ENCODE measurements around the gene ICAM1.

Gene ICAM1

DNA sequence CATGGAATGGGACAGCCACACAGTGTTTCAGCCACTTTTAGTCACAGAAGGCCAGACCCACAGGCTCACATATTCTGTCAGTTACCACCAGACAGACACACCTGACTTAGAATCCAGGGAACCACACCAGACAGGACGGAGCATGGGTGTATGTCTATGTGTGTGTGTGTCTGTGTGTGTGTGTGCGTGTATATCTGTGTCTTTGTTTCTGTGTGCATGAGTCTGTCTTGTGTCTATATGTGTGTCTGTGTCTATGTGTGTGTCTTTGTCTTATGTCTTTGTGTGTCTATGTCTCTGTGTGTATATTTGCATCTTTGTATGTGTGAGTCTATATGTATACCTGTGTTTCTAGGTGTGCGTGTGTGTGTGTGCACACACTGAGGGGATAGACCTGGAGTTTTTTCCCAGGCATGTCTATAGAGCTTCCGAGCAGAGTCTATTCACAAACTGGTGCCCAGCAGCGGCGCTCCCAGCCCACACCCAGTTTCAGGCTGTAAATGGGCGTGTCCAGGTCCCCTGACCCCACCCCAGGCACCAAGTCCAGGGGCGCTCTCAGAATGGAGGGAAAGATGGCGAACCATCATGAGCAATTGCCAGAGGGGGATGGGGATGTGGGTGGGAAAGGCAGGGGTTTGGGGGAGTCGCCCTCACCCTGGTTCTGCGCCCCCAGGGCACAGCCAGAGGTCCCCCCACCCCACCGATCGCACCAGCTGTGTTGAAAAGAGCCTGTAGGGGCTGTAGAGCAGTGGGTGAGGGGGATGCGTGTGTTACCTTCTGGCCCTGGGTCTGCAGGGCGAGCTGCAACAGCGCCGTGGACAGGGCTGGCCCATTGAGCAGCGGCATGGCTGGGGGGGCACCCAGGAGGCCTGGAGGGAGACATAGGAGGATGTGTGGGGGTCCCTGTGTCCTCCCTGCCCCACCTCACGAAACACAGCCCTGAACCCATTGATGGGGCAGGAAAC, 51.2 kb downstream of the ICAM1 start:
- DNase-seq (ENCODE audit: low spot score) = no peak

- DNase-seq (ENCODE audit: low spot score) = no peak
Measured at GRCh38 chr19:10325732-10326131, 54.8 kb downstream of the ICAM1 start.

- no peak for DNase-seq (ENCODE audit: low spot score)
Measured at GRCh38 chr19:10327793-10328192, 56.9 kb downstream of the ICAM1 start.

GRCh38 chr19:10328558-10329429, 57.9 kb downstream of the ICAM1 start:
- DNase-seq (ENCODE audit: low spot score) = no peak

- DNase-seq (ENCODE audit: low spot score) = no peak
Measured at GRCh38 chr19:10329555-10329954, 58.6 kb downstream of the ICAM1 start.

DNA sequence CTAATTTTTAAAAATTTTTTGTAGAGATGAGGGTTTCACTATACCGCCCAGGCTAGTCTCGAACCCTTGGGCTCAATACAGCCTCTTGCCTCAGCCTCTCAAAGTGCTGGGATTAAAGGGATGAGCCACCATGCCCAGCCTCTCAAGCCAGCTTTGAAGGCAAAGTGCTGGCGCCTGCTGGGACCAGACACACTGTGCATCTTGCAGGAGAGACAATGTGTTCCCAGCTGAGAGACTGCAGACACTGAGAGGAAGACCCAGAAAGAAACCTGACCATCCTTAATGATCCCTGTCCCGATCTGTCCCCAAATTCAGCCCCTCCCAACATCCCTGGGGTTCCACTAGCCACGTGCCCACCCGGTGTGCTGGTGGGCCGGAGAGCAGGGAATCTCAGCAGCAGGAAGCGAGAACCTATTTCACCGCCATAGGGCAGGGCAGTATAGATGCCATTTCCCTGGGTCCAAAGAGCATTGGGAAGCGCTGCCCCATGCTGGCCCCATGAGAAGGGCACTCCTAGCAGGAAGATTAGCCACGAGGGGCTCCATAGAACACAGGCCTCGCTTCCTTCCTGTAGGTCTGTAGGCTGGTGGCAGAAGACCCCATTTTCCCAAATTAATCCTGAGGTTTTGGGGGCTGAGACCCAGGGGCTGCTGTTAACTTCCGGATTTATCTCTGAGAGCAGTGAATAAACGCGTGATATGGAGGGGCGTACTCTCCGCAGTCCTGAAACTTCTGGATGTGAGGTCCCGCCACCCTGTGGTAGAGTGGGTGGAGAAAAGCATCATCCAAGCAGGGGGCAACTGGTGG, 61.4 kb downstream of the ICAM1 start:
- DNase-seq (ENCODE audit: low spot score) = no peak

DNA sequence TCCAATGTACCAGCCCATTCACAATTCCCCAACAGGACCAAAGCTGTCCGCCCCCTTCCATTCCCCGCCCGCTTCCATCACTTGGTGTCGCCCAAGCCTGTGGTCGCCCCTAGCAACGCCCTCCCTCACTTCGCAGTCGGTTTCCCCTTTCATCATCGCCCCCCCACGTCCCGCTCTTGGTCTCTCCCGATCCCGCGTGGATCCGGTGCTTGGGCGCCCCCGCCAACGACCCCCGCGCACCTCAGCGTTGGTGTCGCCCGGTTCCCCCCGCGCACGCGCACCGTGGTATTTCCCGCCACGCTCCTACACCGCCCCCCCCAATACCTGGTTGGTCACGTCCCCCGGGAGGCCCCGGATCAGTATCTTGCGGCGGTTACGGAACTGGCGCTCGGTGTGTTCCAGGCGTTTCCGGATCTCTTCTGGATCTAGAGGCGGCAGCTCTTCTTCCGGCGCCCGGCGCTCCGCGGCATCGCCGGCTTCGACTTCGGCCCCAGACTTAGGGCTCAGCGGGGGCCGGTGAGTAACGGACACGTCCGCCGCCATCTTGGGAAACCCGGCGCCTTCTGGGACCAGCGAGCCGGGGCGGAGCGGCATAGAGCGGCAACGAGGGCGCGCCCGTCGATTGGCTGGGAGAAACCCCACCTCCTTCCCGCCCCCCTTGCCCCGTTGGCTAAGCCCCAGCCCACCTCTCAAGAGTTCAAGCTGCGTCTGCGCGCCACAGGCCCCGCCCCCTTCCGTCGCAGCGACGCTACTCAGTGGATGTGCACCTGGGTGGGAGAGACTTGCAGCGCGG, 62.2 kb downstream of the ICAM1 start, which contains the start of gene RAVER1:
Gene RAVER1 (minus strand): TSS at position 565 of the 793 bp plus-strand sequence. CDS start 22 bp downstream, at position 543.
- DNase-seq (ENCODE audit: low spot score) = peak; percentile 99

GRCh38 chr19:10333758-10334587, 63.1 kb downstream of the ICAM1 start:
- no peak for DNase-seq (ENCODE audit: low spot score)

DNA sequence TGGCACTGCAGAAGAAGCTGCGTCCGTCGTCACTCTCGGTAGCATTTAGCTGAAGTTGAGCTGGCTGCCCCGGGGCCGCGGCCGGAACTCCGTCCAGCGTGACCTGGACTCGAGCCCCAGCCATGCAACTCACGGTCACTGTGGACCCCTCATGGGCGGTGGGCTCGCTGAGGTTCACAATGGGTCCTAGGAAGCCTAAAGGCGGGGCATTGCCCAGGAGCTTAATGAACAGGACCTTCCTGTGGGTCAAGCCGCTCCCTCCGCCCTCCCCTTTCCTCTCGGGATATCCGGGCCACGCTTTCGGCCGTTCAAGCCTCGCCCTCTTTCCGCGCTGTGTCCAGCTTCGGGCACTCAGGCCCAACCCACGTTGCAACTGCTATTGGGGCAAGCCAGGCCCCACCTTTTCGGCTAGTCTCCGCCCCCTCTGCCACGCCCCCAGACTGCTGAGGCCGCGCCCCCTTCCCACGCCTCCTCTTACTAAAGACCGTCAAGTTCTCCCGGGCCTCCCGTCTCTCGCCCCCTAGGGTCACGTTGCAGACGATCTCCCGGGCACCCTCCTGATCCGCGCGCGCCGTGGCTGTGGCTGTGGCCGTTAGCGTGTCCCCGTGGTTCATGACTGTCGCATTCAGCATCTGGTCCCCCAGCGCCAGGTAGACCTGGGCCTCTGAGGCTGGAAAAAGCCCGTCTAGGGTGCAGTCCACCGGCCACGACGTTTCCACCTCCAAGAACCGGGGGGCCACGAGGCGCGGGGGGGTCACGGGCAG, 63.9 kb downstream of the ICAM1 start:
- peak; percentile 96 for DNase-seq (ENCODE audit: low spot score)

- no peak for DNase-seq (ENCODE audit: low spot score)
Measured at GRCh38 chr19:10335352-10335985, 64.5 kb downstream of the ICAM1 start.
